22Rv1 (cell line): ENCODE results near the gene CFAP46.

Source experiments
- H3K27ac ChIP-seq: fragments of 450-650 bp; 2 replicates; pipeline ENCODE4 v1.5.1; 2017
- CTCF ChIP-seq: fragments of 450-650 bp; IDR thresholded peaks from 2 replicates; pipeline ENCODE4 v1.5.1; 2017; ENCODE audit warnings: mild to moderate bottlenecking
- ZFX ChIP-seq: fragments of 450-650 bp; IDR thresholded peaks from 2 replicates; pipeline ENCODE4 v1.6.1; 2017; ENCODE audit warnings: antibody characterized with exemption, borderline replicate concordance

Gene CFAP46

GRCh38 chr10:132839061-132839460 lies 103.3 kb downstream of the CFAP46 start:
- no peak for TF ChIP-seq CTCF
- no peak for TF ChIP-seq ZFX
- H3K27ac ChIP-seq = no peak overlapping the region

GRCh38 chr10:132838346-132838970 lies 103.9 kb downstream of the CFAP46 start:
- TF ChIP-seq ZFX = no peak
- no peak for TF ChIP-seq CTCF
- H3K27ac ChIP-seq = no peak overlapping the region

GRCh38 chr10:132837905-132838304 lies 104.5 kb downstream of the CFAP46 start:
- TF ChIP-seq CTCF (no peak), ZFX (no peak)
- H3K27ac ChIP-seq = no peak overlapping the region

GRCh38 chr10:132836832-132837540 lies 105.4 kb downstream of the CFAP46 start:
- peak; percentile 92 for TF ChIP-seq CTCF
- TF ChIP-seq ZFX = no peak
- no peak overlapping the region for H3K27ac ChIP-seq

DNA sequence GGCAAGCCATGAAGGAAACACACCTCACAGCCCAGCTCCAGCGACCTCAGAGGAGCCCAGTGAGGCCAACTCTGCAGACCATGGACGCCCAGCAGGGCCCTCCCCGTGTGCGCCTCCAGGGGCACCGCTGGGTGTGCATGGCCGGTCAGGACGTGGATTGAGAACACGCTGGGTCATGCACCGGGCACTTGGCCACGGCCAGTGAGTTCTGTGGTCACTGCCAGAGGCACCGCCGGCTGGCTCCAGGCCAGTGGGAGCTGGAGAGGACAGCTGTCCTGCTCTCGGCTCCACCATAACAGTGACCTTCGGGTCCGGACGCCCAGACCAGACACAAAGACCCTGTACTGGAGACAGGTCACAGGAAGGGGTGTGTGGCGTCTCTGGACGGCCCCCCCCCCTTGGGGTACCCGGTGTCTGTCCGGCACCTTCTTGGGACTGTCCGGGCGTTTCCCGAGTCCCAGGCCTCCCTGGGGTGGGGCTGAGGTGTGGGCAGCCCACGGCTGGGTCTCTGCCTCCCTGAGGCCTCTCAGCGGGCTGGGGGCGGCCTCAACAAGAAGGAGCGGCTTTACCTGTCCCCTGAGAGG lies 106.0 kb downstream of the CFAP46 start:
- TF ChIP-seq CTCF (no peak), ZFX (no peak)
- H3K27ac ChIP-seq = no peak overlapping the region

DNA sequence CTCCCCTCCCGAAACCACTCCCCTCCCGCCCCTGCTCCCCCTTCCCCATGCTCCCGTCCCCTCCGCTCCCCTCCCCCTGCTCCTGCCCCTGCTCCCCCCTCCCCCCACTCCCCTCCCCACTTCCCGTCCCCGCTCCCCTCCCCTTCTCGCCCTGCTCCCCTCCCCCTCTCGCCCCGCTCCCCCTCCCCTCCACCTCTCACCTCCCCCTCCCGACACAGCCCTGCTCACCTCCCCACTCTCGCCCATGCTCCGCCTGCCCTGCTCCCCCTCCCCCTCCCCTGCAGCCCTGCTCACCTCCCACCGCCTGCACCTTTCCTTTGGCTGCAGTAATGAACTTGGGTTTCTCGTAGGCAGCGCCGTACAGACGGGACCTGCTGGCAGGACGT lies 106.5 kb downstream of the CFAP46 start:
- no peak for TF ChIP-seq ZFX
- TF ChIP-seq CTCF = no peak
- no peak overlapping the region for H3K27ac ChIP-seq
